C4-2B (cell line): Measurements from ENCODE around the gene SLC9A5.

Source experiments
- CTCF ChIP-seq: fragments of 450-650 bp; conservative IDR thresholded peaks from 2 replicates; pipeline ENCODE4 v1.5.1; 2017; ENCODE audit warnings: mild to moderate bottlenecking
- ZFX ChIP-seq: fragments of 450-650 bp; IDR thresholded peaks from 2 replicates; pipeline ENCODE4 v1.6.1; 2017

DNA sequence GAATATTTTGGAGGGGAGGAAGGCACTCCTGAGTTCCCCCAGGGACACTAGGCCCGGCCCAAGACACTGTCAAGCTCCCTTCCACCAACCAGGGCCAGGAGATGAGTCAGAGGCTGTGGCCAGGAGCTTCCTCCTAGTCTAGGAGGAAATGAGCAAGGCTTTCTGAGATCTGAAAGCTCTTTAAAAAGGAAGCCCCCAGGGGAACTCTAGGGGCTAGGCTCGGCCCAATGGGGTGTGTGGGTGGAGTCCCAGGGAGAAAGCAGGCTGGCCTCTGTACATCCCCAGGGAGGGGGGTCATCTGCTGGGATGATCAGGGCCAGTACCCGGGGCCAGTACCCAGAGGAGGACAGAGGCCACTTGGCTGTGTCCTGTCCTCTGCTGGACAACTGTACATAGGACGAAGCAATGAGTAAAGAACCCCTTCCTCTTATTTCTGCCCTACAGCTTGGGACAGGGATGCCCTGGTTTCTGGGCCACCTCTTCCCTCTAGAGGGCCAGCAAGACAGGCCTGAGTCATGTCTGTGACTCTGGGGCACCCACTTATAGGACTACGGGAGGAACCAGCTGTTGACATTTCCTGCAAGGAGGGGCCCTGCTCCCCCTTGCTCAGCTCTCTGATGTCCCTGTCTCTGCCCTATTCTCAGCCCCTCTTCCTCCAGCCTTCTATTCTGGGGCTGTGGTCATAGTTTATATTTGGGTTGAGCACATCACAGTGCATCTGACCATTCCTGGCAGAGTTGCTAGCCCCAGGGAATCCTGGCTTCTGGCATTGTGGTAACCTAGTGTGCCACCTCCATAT is 4.2 kb upstream of the SLC9A5 start:
- TF ChIP-seq CTCF (no peak), ZFX (no peak)
